ACC112 (cell line): ENCODE data around the gene LOXL1.
"Not testable (repeated sequence)": the region's sequence is repeated elsewhere in the genome, so short reads cannot be mapped to it uniquely, and the experiment has no call there.

Source experiments
- H2AFZ ChIP-seq: fragments of 200-600 bp; sonication (generic); one replicate; pipeline ENCODE4 v1.6.0; 2017; ENCODE audit warnings: antibody characterized with exemption, low read length; ENCODE audit not compliant: unreplicated experiment
- H3K27ac ChIP-seq: fragments of 200-600 bp; sonication (generic); 2 replicates; pipeline ENCODE4 v1.5.1; 2014; ENCODE audit warnings: low read depth, mild to moderate bottlenecking, antibody characterized with exemption, low read length, moderate library complexity
- H3K27me3 ChIP-seq: fragments of 200-600 bp; sonication (generic); 2 replicates; pipeline ENCODE4 v1.6.1; 2014; ENCODE audit warnings: mild to moderate bottlenecking, antibody characterized with exemption, low read length, moderate library complexity, mixed read lengths; ENCODE audit not compliant: insufficient read depth
- H3K36me3 ChIP-seq: fragments of 200-600 bp; sonication (generic); 2 replicates; pipeline ENCODE4 v1.6.1; 2016; ENCODE audit warnings: mild to moderate bottlenecking, antibody characterized with exemption, low read length, moderate library complexity, mixed read lengths; ENCODE audit not compliant: insufficient read depth
- H3K4me1 ChIP-seq: fragments of 200-600 bp; sonication (generic); one replicate; pipeline ENCODE4 v1.6.1; 2016; ENCODE audit warnings: low read length, mixed read lengths; ENCODE audit not compliant: insufficient read depth, unreplicated experiment, control insufficient read depth
- H3K4me3 ChIP-seq: fragments of 200-600 bp; sonication (generic); 2 replicates; pipeline ENCODE4 v1.5.1; 2014; ENCODE audit warnings: mild to moderate bottlenecking, low read depth, low read length
- H3K79me2 ChIP-seq: fragments of 200-600 bp; sonication (generic); one replicate; pipeline ENCODE4 v1.6.0; 2016; ENCODE audit warnings: low read length; ENCODE audit not compliant: control insufficient read depth, unreplicated experiment, insufficient read depth

Gene LOXL1

DNA sequence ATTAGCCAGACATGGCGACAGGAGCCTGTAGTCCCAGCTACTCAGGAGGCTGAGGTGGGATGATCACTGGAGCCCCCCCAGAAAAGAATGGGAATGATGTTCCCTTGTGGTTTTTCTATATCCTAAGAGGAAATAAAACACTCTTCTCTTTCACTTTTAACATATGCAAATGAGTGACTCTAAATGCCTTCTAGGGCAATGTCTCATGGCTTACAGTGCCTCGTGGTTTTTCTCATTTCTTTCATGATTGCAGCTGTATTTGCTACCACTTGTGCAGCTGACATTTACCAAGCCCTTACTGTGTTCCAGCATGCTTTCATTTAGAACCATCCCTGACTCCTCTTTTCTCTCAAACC lies 39.5 kb downstream of the LOXL1 start:
- Histone ChIP-seq H3K27me3 (no peaks in the 10 kb centered on the region), H2AFZ (no peak overlapping the region), H3K27ac (no peak overlapping the region), H3K79me2 (no peaks in the 10 kb centered on the region), H3K4me3 (no peak overlapping the region), H3K36me3 (no peaks in the 10 kb centered on the region), H3K4me1 (peaks cover 16% of the 10 kb centered on the region)

DNA sequence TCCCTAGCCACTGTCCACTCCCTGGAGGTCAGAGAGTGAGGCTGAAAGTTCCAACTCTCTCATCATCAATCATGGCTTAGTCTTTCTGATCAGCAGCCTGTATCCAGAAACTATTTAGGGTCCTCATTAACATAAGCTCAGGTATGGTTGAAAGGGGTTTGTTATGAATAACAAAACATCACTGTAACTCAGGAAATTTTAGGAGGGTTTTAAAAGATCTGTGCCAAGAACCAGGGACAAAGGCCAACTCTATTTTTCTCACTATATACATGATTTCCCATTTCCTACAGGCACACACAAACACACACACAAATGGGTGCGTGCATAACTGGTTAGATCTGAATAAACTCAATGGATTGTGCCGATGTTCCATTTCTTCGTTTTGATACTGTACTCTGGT lies 42.2 kb downstream of the LOXL1 start:
- Histone ChIP-seq H3K79me2 (no peaks in the 10 kb centered on the region), H3K4me3 (no peak overlapping the region), H3K27me3 (no peaks in the 10 kb centered on the region), H3K36me3 (no peaks in the 10 kb centered on the region), H3K27ac (no peak overlapping the region), H3K4me1 (peaks cover 18% of the 10 kb centered on the region), H2AFZ (no peak overlapping the region)

DNA sequence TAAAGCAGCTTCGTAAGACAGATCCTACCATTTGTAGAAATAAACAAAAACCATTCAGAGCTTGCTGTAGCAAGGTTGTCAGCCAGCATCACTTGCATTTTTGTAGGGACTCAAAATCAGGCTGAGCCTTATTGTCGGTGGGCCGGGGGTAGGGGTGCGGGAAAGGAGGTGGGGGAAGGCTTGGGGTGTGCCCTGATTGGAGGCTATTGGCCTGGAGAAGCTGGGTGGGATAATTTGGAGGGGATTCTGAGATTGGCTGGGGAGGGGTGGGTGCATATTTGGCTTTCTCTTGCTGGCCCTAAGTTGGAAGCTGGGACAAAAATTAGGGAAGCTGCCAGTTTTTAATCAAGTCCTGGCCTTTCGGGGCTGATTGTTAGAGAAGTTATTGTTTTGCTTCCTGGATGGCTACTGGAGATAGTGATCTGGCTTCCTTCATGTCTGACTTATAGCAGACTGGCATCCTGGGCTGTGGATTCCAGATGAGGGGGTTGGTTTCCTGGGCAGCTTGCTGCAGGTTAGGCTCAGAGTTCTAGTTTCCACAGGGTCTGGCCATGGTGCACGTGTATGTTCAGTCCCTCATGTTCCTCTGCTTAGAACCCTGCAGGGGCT lies 43.0 kb downstream of the LOXL1 start:
- H3K36me3 ChIP-seq, result no peaks in the 10 kb centered on the region
- peaks cover 18% of the 10 kb centered on the region for H3K4me1 ChIP-seq
- H3K27ac ChIP-seq, result no peak overlapping the region
- no peaks in the 10 kb centered on the region for H3K27me3 ChIP-seq
- H3K79me2 ChIP-seq, result no peaks in the 10 kb centered on the region
- no peak overlapping the region for H2AFZ ChIP-seq
- H3K4me3 ChIP-seq, result no peak overlapping the region

DNA sequence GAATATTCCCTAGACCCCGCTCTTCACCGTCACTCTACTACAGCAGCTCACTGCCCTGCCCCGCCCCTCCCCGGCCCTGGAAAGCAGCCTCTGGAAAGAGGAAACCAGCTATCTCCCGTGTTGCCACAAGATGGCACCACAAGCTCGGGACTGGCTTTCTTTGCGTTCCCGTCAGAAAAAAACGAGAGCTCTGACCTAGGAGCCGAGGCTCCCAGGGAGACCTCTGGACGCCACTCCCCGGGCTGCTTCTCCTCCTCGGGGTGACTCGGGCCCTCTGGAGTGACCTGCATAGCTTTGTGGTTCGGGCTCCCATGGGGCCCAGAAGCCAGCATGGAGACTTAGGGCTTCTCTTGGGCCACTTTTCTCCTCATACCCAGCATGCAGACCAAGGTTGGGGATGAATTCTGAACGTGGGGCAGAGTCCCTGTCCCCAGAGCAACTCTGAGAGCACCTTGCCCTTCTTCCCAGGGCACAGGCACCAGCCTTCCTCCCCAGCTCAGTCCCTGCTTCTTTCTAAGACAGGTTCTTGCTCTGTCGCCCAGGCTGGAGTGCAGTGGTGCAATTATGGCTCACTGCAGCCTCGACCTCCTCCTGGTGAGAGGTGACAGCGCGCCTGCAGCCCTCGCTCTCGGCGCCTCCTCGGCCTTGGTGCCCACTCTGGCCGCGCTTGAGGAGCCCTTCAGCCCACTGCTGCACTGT lies 46.9 kb downstream of the LOXL1 start:
- H3K79me2 ChIP-seq, result no peaks in the 10 kb centered on the region
- no peak overlapping the region for H3K27ac ChIP-seq
- no peaks in the 10 kb centered on the region for H3K36me3 ChIP-seq
- peak overlapping the region; percentile 56 for H3K4me3 ChIP-seq
- no peaks in the 10 kb centered on the region for H3K27me3 ChIP-seq
- peaks cover 9% of the 10 kb centered on the region for H3K4me1 ChIP-seq
- peak overlapping the region; percentile 88 for H2AFZ ChIP-seq

DNA sequence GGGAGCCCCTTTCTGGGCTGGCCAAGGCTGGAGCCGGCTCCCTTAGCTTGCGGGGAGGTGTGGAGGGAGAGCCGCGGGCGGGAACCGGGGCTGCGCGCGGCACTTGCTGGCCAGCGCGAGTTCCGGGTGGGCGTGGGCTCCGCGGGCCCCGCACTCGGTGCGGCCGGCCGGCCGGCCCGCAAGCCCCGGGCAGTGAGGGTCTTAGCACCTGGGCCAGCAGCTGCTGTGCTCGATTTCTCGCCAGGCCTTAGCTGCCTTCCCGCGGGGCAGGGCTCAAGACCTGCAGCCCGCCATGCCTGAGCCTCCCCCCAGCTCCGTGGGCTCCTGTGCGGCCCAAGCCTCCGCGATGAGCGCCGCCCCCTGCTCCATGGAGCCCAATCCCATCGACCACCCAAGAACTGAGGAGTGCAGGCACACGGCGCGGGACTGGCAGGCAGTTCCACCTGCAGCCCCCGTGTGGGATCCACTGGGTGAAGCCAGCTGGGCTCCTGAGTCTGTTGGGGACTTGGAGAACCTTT lies 47.5 kb downstream of the LOXL1 start:
- H3K4me1 ChIP-seq, H3K4me3 ChIP-seq, H2AFZ ChIP-seq, H3K79me2 ChIP-seq, H3K27ac ChIP-seq, H3K36me3 ChIP-seq, H3K27me3 ChIP-seq: not testable (repeated sequence)

DNA sequence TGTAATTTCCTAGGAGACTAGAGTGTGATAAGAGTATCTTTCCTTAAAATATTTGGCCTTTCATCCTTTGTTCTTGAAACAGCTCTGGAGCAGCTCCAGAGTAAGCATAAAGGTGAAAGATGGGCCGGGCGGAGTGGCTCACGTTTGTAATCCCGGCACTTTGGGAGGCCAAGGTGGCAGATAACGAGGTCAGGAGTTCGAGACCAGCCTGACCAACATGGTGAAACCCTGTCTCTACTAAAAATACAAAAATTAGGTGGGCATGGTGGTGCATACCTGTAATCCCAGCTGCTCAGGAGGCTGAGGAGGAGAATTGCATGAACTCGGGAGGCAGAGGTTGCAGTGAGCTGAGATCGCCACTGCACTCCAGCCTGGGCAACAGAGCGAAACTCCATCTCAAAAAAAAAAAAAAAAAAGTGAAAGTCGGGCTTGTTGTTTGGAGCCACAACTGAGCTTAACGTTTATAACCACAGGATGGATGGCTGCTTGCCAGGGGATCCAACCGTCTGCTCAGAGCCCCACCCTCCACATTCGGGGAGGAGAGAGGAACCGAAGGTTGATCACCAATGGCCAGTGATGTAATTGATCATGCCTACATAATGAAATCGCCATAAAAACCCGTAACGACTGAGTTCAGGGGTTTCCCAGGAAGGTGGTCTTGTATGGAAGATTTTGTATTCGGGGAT lies 49.3 kb downstream of the LOXL1 start:
- H2AFZ ChIP-seq, H3K36me3 ChIP-seq, H3K27ac ChIP-seq, H3K79me2 ChIP-seq, H3K27me3 ChIP-seq, H3K4me3 ChIP-seq: not testable (repeated sequence)
- peaks cover 18% of the 10 kb centered on the region for H3K4me1 ChIP-seq

DNA sequence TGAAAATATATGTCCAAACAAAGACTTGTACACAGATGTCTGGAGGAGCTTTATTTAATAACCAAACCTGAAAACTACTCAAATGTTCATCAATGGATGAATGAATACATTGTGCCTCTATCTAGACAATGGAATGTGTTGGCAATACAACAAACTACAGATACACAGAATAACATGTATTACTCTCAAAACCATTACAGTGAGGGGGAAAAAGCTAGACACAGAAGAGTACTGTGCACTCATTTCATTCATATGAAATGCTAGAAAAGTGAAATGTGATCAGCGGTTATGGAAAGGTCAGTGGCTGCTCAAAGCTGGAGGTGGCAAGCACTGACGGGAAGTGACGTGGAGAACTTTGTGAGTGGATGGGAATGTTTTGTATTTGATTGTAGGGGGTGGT lies 52.6 kb downstream of the LOXL1 start:
- no peak overlapping the region for H3K4me3 ChIP-seq
- H3K79me2 ChIP-seq, result peaks cover 4% of the 10 kb centered on the region
- no peaks in the 10 kb centered on the region for H3K27me3 ChIP-seq
- H3K4me1 ChIP-seq, result peaks cover 41% of the 10 kb centered on the region
- H3K27ac ChIP-seq, result no peak overlapping the region
- H2AFZ ChIP-seq, result no peak overlapping the region
- no peaks in the 10 kb centered on the region for H3K36me3 ChIP-seq

DNA sequence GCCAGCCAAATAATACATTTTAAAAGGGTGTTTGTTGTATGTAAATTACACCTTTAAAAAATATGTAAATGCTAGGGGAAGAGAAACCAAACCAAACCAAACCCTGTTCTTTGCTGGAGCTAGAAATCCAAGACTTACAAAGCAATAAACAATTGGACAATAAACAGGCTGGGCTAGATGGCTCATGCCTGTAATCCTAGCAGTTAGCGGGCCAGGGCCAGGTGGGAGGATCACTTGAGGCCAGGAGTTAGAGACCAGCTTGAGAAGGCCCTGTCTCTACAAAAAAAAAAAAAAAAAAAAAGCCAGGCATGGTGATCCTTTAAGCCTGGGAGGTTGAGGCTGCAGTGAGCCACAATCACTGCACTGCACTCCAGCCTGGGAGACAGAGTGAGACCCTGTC lies 53.4 kb downstream of the LOXL1 start:
- H3K36me3 ChIP-seq, result no peaks in the 10 kb centered on the region
- peaks cover 4% of the 10 kb centered on the region for H3K79me2 ChIP-seq
- H2AFZ ChIP-seq, result no peak overlapping the region
- H3K27ac ChIP-seq, result no peak overlapping the region
- H3K4me3 ChIP-seq, result no peak overlapping the region
- peaks cover 49% of the 10 kb centered on the region for H3K4me1 ChIP-seq
- H3K27me3 ChIP-seq, result no peaks in the 10 kb centered on the region

DNA sequence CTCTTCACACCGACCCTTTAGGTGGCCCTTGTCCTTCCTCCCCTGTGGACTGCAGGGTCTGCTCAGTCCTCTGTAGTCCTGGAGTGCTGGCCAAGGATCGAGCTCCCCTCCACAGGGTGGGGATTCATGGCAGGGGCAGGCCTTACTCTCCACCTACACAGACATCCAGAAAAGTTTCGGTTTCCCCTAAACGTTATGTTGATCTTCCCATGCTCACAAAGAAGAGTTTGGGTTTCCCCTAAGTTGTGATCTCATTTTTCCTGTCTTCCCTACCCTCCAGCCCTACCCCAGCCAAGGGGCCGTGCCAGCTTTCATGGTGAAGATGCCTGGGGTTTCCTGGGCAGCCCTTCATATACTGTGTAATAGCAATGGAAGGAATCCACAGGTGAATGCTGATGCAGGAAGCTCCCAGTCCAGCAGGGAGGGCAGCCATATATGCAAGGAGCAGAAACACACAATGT lies 55.5 kb downstream of the LOXL1 start:
- no peaks in the 10 kb centered on the region for H3K36me3 ChIP-seq
- H3K79me2 ChIP-seq, result peaks cover 4% of the 10 kb centered on the region
- H3K4me3 ChIP-seq, result peak overlapping the region; percentile 49
- H3K27me3 ChIP-seq, result no peaks in the 10 kb centered on the region
- H2AFZ ChIP-seq, result peak overlapping the region; percentile 21
- peak overlapping the region; percentile 98 for H3K27ac ChIP-seq
- peaks cover 64% of the 10 kb centered on the region for H3K4me1 ChIP-seq

DNA sequence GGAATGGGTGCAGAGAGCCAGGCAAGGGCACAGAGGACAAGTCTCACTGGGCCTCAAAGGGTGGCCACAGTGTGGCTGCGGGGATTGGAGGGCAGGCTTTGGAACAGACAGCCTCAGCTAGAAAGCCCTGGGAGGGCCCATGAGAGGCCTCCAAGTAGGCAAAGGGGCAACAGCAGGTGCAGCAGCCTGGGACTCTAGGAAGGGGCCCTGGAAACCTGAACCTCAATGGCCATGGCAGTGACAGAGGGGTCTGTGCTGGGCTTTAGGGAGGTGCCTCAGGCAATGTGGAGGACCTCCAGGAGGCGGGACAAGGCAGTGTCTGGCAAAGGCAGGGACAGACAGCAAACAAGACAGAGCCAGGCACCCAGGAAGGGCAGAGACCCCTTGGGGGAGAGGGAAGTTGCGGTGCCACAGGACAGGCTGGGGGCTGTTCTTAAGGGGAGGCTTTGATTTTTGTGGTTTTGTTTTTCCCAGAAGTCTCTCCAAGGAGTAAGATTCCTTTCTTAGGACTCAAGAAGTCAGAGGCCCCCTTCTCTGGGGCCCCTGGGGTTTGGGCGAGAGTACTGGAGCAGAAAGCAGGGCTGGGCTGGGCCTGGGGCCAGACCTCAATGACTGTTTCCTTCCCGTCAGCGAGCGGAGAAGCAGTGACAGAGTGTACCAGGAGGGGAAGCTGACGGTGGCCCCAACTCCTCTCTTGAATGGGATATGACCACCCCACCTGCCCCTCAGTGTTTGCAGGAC lies 56.1 kb downstream of the LOXL1 start:
- H3K27me3 ChIP-seq, result no peaks in the 10 kb centered on the region
- H2AFZ ChIP-seq, result peak overlapping the region; percentile 42
- peak overlapping the region; percentile 49 for H3K4me3 ChIP-seq
- H3K27ac ChIP-seq, result peak overlapping the region; percentile 98
- peaks cover 4% of the 10 kb centered on the region for H3K79me2 ChIP-seq
- peaks cover 70% of the 10 kb centered on the region for H3K4me1 ChIP-seq
- no peaks in the 10 kb centered on the region for H3K36me3 ChIP-seq
